Stimulated activated CD4-positive, alpha-beta T cell treated with anti-CD3 and anti-CD28 coated beads, Interleukin-12 subunit alpha, Interleukin-12 subunit beta, amount 100 ng/mL, for 48 hours (primary cell): ENCODE results near the gene NSG2.
A peak's percentile ranks its signal among the peaks of the same experiment; 100 is the strongest.

ENCODE experiments used
- DNase-seq, 3 donors: peaks; one replicate each; pipeline ENCODE4 v3.0.0-alpha.2; 2020; ENCODE audit warnings: low read depth in 2 of 3, low spot score in 1 of 3

Gene NSG2

GRCh38 chr5:174045470-174046025 lies at the start of gene NSG2:
Gene NSG2 (plus strand): TSS chr5:174045706. CDS start chr5:174046756, 1,050 bp downstream.
- peak; percentile 11 to 14 (median 13) for DNase-seq

- DNase-seq: no peak
Measured at GRCh38 chr5:173997331-173997730, 48.2 kb upstream of the NSG2 start.

GRCh38 chr5:173998531-173998930 lies 47.0 kb upstream of the NSG2 start:
- DNase-seq: no peak

- no peak for DNase-seq
Measured at GRCh38 chr5:174000076-174000475, 45.4 kb upstream of the NSG2 start.

- DNase-seq: no peak
Measured at GRCh38 chr5:174003795-174004194, 41.7 kb upstream of the NSG2 start.

- DNase-seq: no peak
Measured at GRCh38 chr5:174008922-174009321, 36.6 kb upstream of the NSG2 start.

- no peak for DNase-seq
Measured at GRCh38 chr5:174010365-174010764, 35.1 kb upstream of the NSG2 start.

GRCh38 chr5:174011441-174011840 lies 34.1 kb upstream of the NSG2 start:
- no peak for DNase-seq

- DNase-seq: peak in 2 of 3 donors; percentile 3 to 7
Measured at GRCh38 chr5:174020069-174020927, 25.2 kb upstream of the NSG2 start.

GRCh38 chr5:174020928-174021304 lies 24.6 kb upstream of the NSG2 start:
- DNase-seq: no peak

- no peak for DNase-seq
Measured at GRCh38 chr5:174022384-174023095, 23.0 kb upstream of the NSG2 start.

GRCh38 chr5:174030286-174030685 lies 15.2 kb upstream of the NSG2 start:
- no peak for DNase-seq

- no peak for DNase-seq
Measured at GRCh38 chr5:174044466-174045254, 846 bp upstream of the NSG2 start.

- no peak for DNase-seq
Measured at GRCh38 chr5:174046558-174046957, 1.1 kb downstream of the NSG2 start.

- no peak for DNase-seq
Measured at GRCh38 chr5:174047472-174048099, 2.1 kb downstream of the NSG2 start.

- DNase-seq: no peak
Measured at GRCh38 chr5:174052636-174053035, 7.1 kb downstream of the NSG2 start.

- no peak for DNase-seq
Measured at GRCh38 chr5:174053905-174054304, 8.4 kb downstream of the NSG2 start.

GRCh38 chr5:174056064-174056847 lies 10.8 kb downstream of the NSG2 start:
- no peak for DNase-seq

- DNase-seq: no peak
Measured at GRCh38 chr5:174057206-174057605, 11.7 kb downstream of the NSG2 start.
